HG03354 (cell line): Measurements from ENCODE around the gene IL12A.

ENCODE experiments used
- ATAC-seq: cut with Tn5 transposase; IDR thresholded peaks from one replicate; pipeline ENCODE4 v1.9.1; 2021; ENCODE audit warnings: mild to moderate bottlenecking; ENCODE audit not compliant: unreplicated experiment, poor library complexity, severe bottlenecking

IL12A gene

GRCh38 chr3:159988617-159989271 is at the start of gene IL12A:
Gene IL12A (plus strand): TSS chr3:159988835.
- ATAC-seq = peak; percentile 95

- ATAC-seq = peak; percentile 74
These were observed 47.3 kb upstream of the IL12A start for GRCh38 chr3:159941038-159942000.

- ATAC-seq = no peak
These were observed 43.9 kb upstream of the IL12A start for GRCh38 chr3:159944781-159945180.

DNA sequence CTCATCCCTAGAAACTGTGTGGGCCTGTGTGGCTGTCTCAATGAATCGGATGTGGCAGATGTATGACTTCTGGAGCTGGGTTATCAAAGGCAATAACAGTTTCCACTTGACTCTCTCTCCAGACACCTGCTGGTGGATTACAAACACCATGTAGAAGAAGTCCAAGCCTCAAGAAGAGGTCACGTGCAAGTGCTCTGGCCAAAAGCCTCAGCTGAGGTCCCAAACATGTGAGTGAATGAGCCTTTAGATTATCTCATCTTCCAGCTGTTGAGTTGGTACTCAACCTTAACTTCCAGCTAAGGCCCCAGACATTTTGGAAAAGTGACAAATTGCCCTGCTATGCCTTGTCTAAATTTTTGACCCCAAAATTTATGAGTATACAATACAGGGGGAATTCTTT is 42.7 kb upstream of the IL12A start:
- ATAC-seq = no peak

DNA sequence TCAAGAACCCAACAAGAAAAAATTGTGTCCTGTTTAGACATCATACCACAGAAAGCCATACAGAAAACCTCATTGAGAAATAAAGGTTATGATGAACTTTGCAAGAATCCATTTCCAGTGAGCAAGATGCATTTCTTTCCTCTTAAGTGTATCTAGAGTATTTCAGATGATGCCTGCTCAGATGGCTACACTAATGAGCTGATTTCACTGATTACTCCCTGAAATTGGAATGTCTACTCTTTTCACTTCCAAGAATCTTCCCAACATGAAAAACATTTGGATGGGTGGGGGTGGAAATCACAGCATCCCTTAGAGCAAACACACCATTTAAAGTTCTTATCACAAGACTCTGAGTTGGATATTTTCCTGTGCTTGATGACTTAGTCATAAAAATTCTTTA is 41.4 kb upstream of the IL12A start:
- ATAC-seq = no peak

DNA sequence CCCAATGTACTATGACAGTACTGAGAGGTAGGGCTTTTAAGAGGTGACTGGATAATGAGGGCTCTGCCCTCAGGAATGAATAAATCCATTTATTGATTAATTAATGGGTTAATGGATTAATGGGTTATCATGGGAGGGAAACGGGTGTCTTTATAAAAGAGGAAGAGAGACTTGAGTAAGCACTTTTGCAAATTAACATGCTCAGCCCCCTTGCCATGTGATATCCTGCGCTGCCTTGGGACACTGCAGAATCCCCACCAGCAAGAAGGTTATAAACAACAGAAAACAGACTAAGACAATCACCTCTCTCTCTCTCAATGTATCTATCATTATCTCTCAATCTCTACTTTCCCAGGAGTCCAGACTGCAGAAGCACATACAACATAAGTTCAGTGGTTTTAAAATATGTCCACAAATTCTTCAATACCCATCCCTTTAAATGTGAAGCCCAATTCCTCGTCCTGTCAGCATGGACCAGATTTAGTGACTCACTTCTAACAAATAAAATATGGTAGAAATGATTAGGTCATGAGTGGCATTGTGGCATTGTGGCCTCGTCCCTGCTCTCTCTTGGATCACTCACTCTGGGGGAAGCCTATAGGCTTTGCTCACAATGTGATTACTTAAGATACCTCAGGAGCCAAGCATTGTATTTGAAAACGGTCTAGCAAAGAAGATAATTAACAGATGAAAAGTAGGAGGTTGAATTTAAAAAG is 40.0 kb upstream of the IL12A start:
- ATAC-seq = peak; percentile 40

- ATAC-seq = peak; percentile 85
These were observed 38.3 kb upstream of the IL12A start for GRCh38 chr3:159950156-159950898.

GRCh38 chr3:159951540-159951939 is 37.1 kb upstream of the IL12A start:
- no peak for ATAC-seq

DNA sequence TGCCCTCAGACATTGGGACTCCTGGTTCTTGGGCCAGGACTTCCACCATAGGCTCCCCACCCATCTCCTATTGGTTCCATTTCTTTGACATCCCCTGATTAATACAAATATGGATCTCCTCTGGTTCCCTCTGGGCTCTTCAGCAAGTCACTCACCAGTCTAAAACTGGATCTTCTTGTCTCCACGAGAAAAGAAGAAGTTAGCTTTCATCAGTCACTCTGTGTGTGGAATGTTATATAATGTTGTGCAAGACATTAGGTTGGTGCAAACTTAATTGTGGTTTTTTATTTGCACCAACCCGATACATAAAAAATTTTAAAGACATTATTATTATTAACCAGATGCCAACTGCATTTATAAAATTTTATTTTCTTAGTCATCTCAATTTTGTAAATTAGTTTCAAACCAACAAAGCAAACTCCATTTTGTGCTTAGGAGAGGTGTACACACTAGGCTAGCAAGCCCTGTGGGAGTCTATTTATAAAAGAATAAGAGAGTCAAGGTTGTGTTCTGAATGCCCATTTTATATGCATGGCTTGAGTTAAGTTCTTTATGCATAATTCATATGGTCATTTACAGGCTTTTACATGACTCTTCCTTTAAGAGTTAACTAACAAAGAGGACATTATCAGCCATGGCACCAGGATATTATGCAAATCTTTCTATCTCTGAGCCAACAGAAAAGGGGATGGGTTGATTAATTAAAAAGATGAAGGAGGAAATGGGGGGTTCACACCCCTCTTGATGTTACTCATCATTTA is 35.1 kb upstream of the IL12A start:
- no peak for ATAC-seq

- ATAC-seq = no peak
These were observed 28.2 kb upstream of the IL12A start for GRCh38 chr3:159960188-159961148.

GRCh38 chr3:159964166-159964973 is 24.3 kb upstream of the IL12A start:
- peak; percentile 100 for ATAC-seq

DNA sequence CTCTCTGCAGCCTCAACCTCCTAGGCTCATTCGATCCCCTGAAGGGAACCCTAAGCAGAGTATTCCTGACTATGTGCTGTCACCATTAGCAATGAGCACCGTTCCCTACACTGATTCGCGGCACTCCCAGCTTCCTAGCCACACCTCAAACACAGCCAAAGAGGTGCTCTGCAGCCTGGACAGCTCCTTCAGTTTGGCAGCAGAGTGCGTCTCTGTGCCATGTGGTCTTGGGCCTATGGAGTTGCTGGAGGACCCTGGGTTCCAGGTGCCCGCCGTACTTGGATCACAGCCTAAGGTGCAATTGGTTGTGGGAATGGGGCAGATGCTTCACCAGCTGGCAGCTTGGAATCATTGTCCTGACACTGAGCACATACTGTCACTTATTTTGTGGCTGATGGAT is 17.3 kb upstream of the IL12A start:
- no peak for ATAC-seq

- ATAC-seq = no peak
These were observed 11.3 kb upstream of the IL12A start for GRCh38 chr3:159977295-159977694.

- peak; percentile 99 for ATAC-seq
These were observed 10.3 kb upstream of the IL12A start for GRCh38 chr3:159978353-159978752.

GRCh38 chr3:159978918-159979703 is 9.5 kb upstream of the IL12A start:
- ATAC-seq = no peak

GRCh38 chr3:159982442-159982974 is 6.1 kb upstream of the IL12A start:
- no peak for ATAC-seq
